ENCODE results near the gene CRNKL1. TPM values are rescaled to one million over a fixed set of nuclear protein-coding genes. Genes with fewer than 3 reads are reported as not detected.

CRNKL1 gene
- total RNA-seq, 2 donors from 2014 or later, result 22.0 to 27.1 TPM

GRCh38 chr20:20038586-20038985 lies 13.7 kb downstream of the CRNKL1 start:
- Histone ChIP-seq H3K4me3 (no peak overlapping the region), H3K4me1 (replicated peaks) (no peaks in the 10 kb centered on the region), H3K27ac (no peak overlapping the region), H3K9me3 (no peaks in the 10 kb centered on the region), H3K27me3 (replicated peaks; ENCODE audit: insufficient read depth) (no peaks in the 10 kb centered on the region), H3K36me3 (peaks cover 13% of the 10 kb centered on the region in 2 donors)
- DNase-seq (ENCODE audit: low spot score), result no peak
- WGBS, result 92% methylated on average over 6 of the region's 6 CpGs
- TF ChIP-seq POLR2AphosphoS5 (IDR thresholded peaks at IDR 0.05) (no peak), POLR2A (IDR thresholded peaks at IDR 0.05) (no peak)
- TF ChIP-seq, protein P1, sequence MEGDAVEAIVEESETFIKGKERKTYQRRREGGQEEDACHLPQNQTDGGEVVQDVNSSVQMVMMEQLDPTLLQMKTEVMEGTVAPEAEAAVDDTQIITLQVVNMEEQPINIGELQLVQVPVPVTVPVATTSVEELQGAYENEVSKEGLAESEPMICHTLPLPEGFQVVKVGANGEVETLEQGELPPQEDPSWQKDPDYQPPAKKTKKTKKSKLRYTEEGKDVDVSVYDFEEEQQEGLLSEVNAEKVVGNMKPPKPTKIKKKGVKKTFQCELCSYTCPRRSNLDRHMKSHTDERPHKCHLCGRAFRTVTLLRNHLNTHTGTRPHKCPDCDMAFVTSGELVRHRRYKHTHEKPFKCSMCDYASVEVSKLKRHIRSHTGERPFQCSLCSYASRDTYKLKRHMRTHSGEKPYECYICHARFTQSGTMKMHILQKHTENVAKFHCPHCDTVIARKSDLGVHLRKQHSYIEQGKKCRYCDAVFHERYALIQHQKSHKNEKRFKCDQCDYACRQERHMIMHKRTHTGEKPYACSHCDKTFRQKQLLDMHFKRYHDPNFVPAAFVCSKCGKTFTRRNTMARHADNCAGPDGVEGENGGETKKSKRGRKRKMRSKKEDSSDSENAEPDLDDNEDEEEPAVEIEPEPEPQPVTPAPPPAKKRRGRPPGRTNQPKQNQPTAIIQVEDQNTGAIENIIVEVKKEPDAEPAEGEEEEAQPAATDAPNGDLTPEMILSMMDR (IDR thresholded peaks at IDR 0.05), result no peak
- intact Hi-C loops (cut with DNase I), result no loop called here

- DNase-seq (ENCODE audit: low spot score), result no peak
- H3K36me3 ChIP-seq, result peaks cover 13% of the 10 kb centered on the region in 2 donors
- H3K4me1 ChIP-seq (replicated peaks), result no peaks in the 10 kb centered on the region
- H3K27me3 ChIP-seq (replicated peaks; ENCODE audit: insufficient read depth), result no peaks in the 10 kb centered on the region
- WGBS, result 59% methylated on average over 5 of the region's 5 CpGs
- no peaks in the 10 kb centered on the region for H3K9me3 ChIP-seq
- no peak overlapping the region for H3K4me3 ChIP-seq
- intact Hi-C loops (cut with DNase I), result no loop called here
- no peak overlapping the region for H3K27ac ChIP-seq
- TF ChIP-seq, protein P1 (IDR thresholded peaks at IDR 0.05), result no peak
- TF ChIP-seq POLR2AphosphoS5 (IDR thresholded peaks at IDR 0.05) (no peak), POLR2A (IDR thresholded peaks at IDR 0.05) (no peak)
Observed at GRCh38 chr20:20037960-20038359, 14.3 kb downstream of the CRNKL1 start.

- peaks cover 13% of the 10 kb centered on the region in 2 donors for H3K36me3 ChIP-seq
- TF ChIP-seq POLR2A (IDR thresholded peaks at IDR 0.05) (no peak), POLR2AphosphoS5 (IDR thresholded peaks at IDR 0.05) (no peak)
- TF ChIP-seq, protein P1 (IDR thresholded peaks at IDR 0.05), result no peak
- intact Hi-C loops (cut with DNase I), result no loop called here
- no peak overlapping the region for H3K4me3 ChIP-seq
- H3K9me3 ChIP-seq, result no peaks in the 10 kb centered on the region
- H3K27me3 ChIP-seq (replicated peaks; ENCODE audit: insufficient read depth), result no peaks in the 10 kb centered on the region
- no peaks in the 10 kb centered on the region for H3K4me1 ChIP-seq (replicated peaks)
- WGBS, result 93% methylated on average over 3 of the region's 3 CpGs
- no peak overlapping the region for H3K27ac ChIP-seq
- DNase-seq (ENCODE audit: low spot score), result no peak
Observed at GRCh38 chr20:20036756-20037155, 15.5 kb downstream of the CRNKL1 start.

- no peaks in the 10 kb centered on the region for H3K27me3 ChIP-seq (replicated peaks; ENCODE audit: insufficient read depth)
- intact Hi-C loops (cut with DNase I), result no loop called here
- no peak for DNase-seq (ENCODE audit: low spot score)
- TF ChIP-seq, protein P1 (IDR thresholded peaks at IDR 0.05), result no peak
- TF ChIP-seq POLR2AphosphoS5 (IDR thresholded peaks at IDR 0.05) (no peak), POLR2A (IDR thresholded peaks at IDR 0.05) (no peak)
- WGBS, result 51% methylated on average over 4 of the region's 4 CpGs
- H3K4me1 ChIP-seq (replicated peaks), result no peaks in the 10 kb centered on the region
- H3K4me3 ChIP-seq, result no peak overlapping the region
- H3K27ac ChIP-seq, result no peak overlapping the region
- H3K36me3 ChIP-seq, result peaks cover 9 to 10% of the 10 kb centered on the region in 2 donors
- H3K9me3 ChIP-seq, result no peaks in the 10 kb centered on the region
Observed at GRCh38 chr20:20034486-20034885, 17.8 kb downstream of the CRNKL1 start.

GRCh38 chr20:20031790-20032189 lies 20.5 kb downstream of the CRNKL1 start:
- TF ChIP-seq, protein P1 (IDR thresholded peaks at IDR 0.05), result no peak
- no peaks in the 10 kb centered on the region for H3K9me3 ChIP-seq
- peaks cover 0 to 10% of the 10 kb centered on the region in 2 donors for H3K36me3 ChIP-seq
- WGBS, result 82% methylated on average over 5 of the region's 5 CpGs
- no peak for DNase-seq (ENCODE audit: low spot score)
- no peak overlapping the region for H3K27ac ChIP-seq
- intact Hi-C loops (cut with DNase I), result no loop called here
- no peaks in the 10 kb centered on the region for H3K27me3 ChIP-seq (replicated peaks; ENCODE audit: insufficient read depth)
- no peak overlapping the region for H3K4me3 ChIP-seq
- no peaks in the 10 kb centered on the region for H3K4me1 ChIP-seq (replicated peaks)

Data from prostate gland (tissue), 2 donors.